Cortex of kidney (tissue), 1 donor: ENCODE measurements around the gene MLXIPL.
"Not testable (repeated sequence)": the region's sequence is repeated elsewhere in the genome, so short reads cannot be mapped to it uniquely, and the experiment has no call there.

Experiments used
- DNase-seq: peaks from one replicate; lab custom pipeline; 2025; lab: John Stamatoyannopoulos, UW

Gene MLXIPL

GRCh38 chr7:73577627-73578341 lies 46.5 kb downstream of the MLXIPL start:
- no peak for DNase-seq

- no peak for DNase-seq
Measured at GRCh38 chr7:73573791-73574190, 50.5 kb downstream of the MLXIPL start.

GRCh38 chr7:73573276-73573675 lies 51.0 kb downstream of the MLXIPL start:
- no peak for DNase-seq

- DNase-seq = no peak
Measured at GRCh38 chr7:73572767-73573186, 51.5 kb downstream of the MLXIPL start.

- DNase-seq = no peak
Measured at GRCh38 chr7:73570977-73571376, 53.3 kb downstream of the MLXIPL start.

GRCh38 chr7:73570521-73570920 lies 53.8 kb downstream of the MLXIPL start:
- DNase-seq = no peak

GRCh38 chr7:73569042-73569608 lies 55.2 kb downstream of the MLXIPL start:
- no peak for DNase-seq

GRCh38 chr7:73567846-73568685 lies 56.3 kb downstream of the MLXIPL start:
- no peak for DNase-seq

- no peak for DNase-seq
Measured at GRCh38 chr7:73567140-73567539, 57.2 kb downstream of the MLXIPL start.

- DNase-seq = not testable (repeated sequence)
Measured at GRCh38 chr7:73566431-73566830, 57.9 kb downstream of the MLXIPL start.

- DNase-seq = no peak
Measured at GRCh38 chr7:73565675-73566340, 58.5 kb downstream of the MLXIPL start.

GRCh38 chr7:73560109-73560835 lies 64.0 kb downstream of the MLXIPL start:
- no peak for DNase-seq

GRCh38 chr7:73557397-73558257 lies 66.7 kb downstream of the MLXIPL start, which contains the start of gene BCL7B:
BCL7B (minus strand) TSS chr7:73557690; CDS start chr7:73557578, 112 bp downstream.
- DNase-seq = no peak

- peak; percentile 41 for DNase-seq
Measured at GRCh38 chr7:73557108-73557396, 67.3 kb downstream of the MLXIPL start.

- no peak for DNase-seq
Measured at GRCh38 chr7:73556208-73557107, 67.9 kb downstream of the MLXIPL start.

GRCh38 chr7:73555411-73555982 lies 68.8 kb downstream of the MLXIPL start:
- no peak for DNase-seq

- not testable (repeated sequence) for DNase-seq
Measured at GRCh38 chr7:73550093-73550492, 74.2 kb downstream of the MLXIPL start.

- no peak for DNase-seq
Measured at GRCh38 chr7:73549176-73549575, 75.1 kb downstream of the MLXIPL start.

GRCh38 chr7:73547841-73548240 lies 76.5 kb downstream of the MLXIPL start:
- DNase-seq = no peak
